MCF 10A (cell line): ENCODE data around the gene TUBGCP3. TPM values are rescaled to one million over a fixed set of nuclear protein-coding genes. Genes with fewer than 3 reads are reported as not detected.

Source experiments
- BruUV-seq: library from RNA; stranded (reverse); fragments of 400-500 nt; replicated peaks from 2 replicates; lab custom pipeline; 2021; lab: Mats Ljungman, UMichigan
- CTCF ChIA-PET: fragments of 300-600 bp; sonication (Branson Sonifier 250); formaldehyde crosslinking; extraction: SDS; loops from one replicate; lab custom pipeline; 2021; ENCODE audit warnings: antibody characterized with exemption, inconsistent platforms; lab: Yijun Ruan, JAX
- POLR2A ChIA-PET: fragments of 300-600, 350-650 bp; sonication (Branson Sonifier 250); formaldehyde crosslinking; extraction: SDS; loops from one replicate; lab custom pipeline; 2020; ENCODE audit warnings: antibody characterized with exemption, inconsistent platforms; lab: Yijun Ruan, JAX
- DNase-seq: peaks from one replicate; pipeline ENCODE4 v3.0.0-alpha.2; 2018; ENCODE audit not compliant: unreplicated experiment
- H3K27ac Mint-ChIP-seq: one replicate; pipeline ENCODE4 v1.8.0; 2022; ENCODE audit warnings: mild to moderate bottlenecking, low read depth, mixed read lengths; ENCODE audit not compliant: unreplicated experiment
- H3K27me3 Mint-ChIP-seq: one replicate; pipeline ENCODE4 v1.8.0; 2022; ENCODE audit warnings: mixed read lengths; ENCODE audit not compliant: insufficient read depth, unreplicated experiment
- H3K36me3 Mint-ChIP-seq: one replicate; pipeline ENCODE4 v1.8.0; 2022; ENCODE audit warnings: mild to moderate bottlenecking, moderate library complexity, mixed read lengths; ENCODE audit not compliant: insufficient read depth, unreplicated experiment
- H3K4me1 Mint-ChIP-seq: one replicate; pipeline ENCODE4 v1.8.0; 2022; ENCODE audit warnings: mixed read lengths; ENCODE audit not compliant: insufficient read depth, unreplicated experiment
- H3K4me3 Mint-ChIP-seq: one replicate; pipeline ENCODE4 v1.8.0; 2022; ENCODE audit warnings: mild to moderate bottlenecking, moderate library complexity, mixed read lengths; ENCODE audit not compliant: unreplicated experiment
- H3K9me3 Mint-ChIP-seq: one replicate; pipeline ENCODE4 v1.8.0; 2022; ENCODE audit warnings: mixed read lengths; ENCODE audit not compliant: unreplicated experiment
- CTCF ChIP-seq: fragments of 200-600 bp; IDR thresholded peaks from one replicate; pipeline ENCODE4 v1.8.0; 2022; ENCODE audit warnings: antibody characterized with exemption, mild to moderate bottlenecking; ENCODE audit not compliant: unreplicated experiment
- intact Hi-C: fragments of 100-400 bp; cut with micrococcal nuclease; formaldehyde crosslinking; loops from 2 replicates; pipeline ENCODE4 v1.14.1; 2022
- total RNA-seq: library from RNA; stranded (reverse); gene quantifications from 2 replicates; pipeline ENCODE4 v1.2.3, GENCODE V29; 2022

Gene TUBGCP3
- total RNA-seq, 1 experiment from 2014 or later, result 35.7 TPM

GRCh38 chr13:112473818-112474217, 114.1 kb downstream of the TUBGCP3 start:
- Mint-ChIP-seq H3K36me3 (no peaks in the 10 kb centered on the region), H3K27ac (no peak overlapping the region), H3K4me1 (no peaks in the 10 kb centered on the region), H3K27me3 (no peaks in the 10 kb centered on the region), H3K4me3 (no peak overlapping the region), H3K9me3 (no peaks in the 10 kb centered on the region)
- ChIA-PET CTCF (no interaction called here), POLR2A (interaction anchor here (0.7 kb wide), 1 partner anchor 56 kb away, joined by 3 read pairs; no protein-coding TSS in a partner anchor)
- TF ChIP-seq CTCF, result no peak
- intact Hi-C loops, result no loop called here
- no TSS peak for BruUV-seq
- DNase-seq, result no peak

- H3K27ac Mint-ChIP-seq, result no peak overlapping the region
- ChIA-PET CTCF (interaction anchor here (0.5 to 0.9 kb wide), 3 partner anchors 23 to 462 kb away, joined by 3 to 4 read pairs (median 3); no protein-coding TSS in a partner anchor), POLR2A (no interaction called here)
- no peaks in the 10 kb centered on the region for H3K4me1 Mint-ChIP-seq
- DNase-seq, result no peak
- BruUV-seq, result no TSS peak
- H3K4me3 Mint-ChIP-seq, result no peak overlapping the region
- no peaks in the 10 kb centered on the region for H3K36me3 Mint-ChIP-seq
- intact Hi-C loops, result no loop called here
- no peaks in the 10 kb centered on the region for H3K27me3 Mint-ChIP-seq
- TF ChIP-seq CTCF, result no peak
- no peaks in the 10 kb centered on the region for H3K9me3 Mint-ChIP-seq
These were observed 118.7 kb downstream of the TUBGCP3 start for GRCh38 chr13:112469071-112469745.

GRCh38 chr13:112468069-112468468, 119.9 kb downstream of the TUBGCP3 start:
- Mint-ChIP-seq H3K36me3 (no peaks in the 10 kb centered on the region), H3K9me3 (no peaks in the 10 kb centered on the region), H3K27me3 (no peaks in the 10 kb centered on the region), H3K4me3 (no peak overlapping the region), H3K4me1 (no peaks in the 10 kb centered on the region), H3K27ac (no peak overlapping the region)
- intact Hi-C loops, result no loop called here
- CTCF ChIA-PET, result no interaction called here
- DNase-seq, result no peak
- no peak for TF ChIP-seq CTCF
- POLR2A ChIA-PET, result no interaction called here
- BruUV-seq, result no TSS peak

GRCh38 chr13:112467236-112467635, 120.7 kb downstream of the TUBGCP3 start:
- CTCF ChIA-PET, result no interaction called here

More at GRCh38 chr13:112467236-112467635, 120.7 kb downstream of the TUBGCP3 start:
- Mint-ChIP-seq H3K27me3 (no peaks in the 10 kb centered on the region), H3K4me1 (no peaks in the 10 kb centered on the region), H3K27ac (no peak overlapping the region), H3K36me3 (no peaks in the 10 kb centered on the region), H3K9me3 (peaks cover 6% of the 10 kb centered on the region), H3K4me3 (no peak overlapping the region)
- BruUV-seq, result no TSS peak
- intact Hi-C loops, result no loop called here
- DNase-seq, result no peak
- TF ChIP-seq CTCF, result no peak
- POLR2A ChIA-PET, result no interaction called here
